ENCODE data around the gene MSX2.
"Not testable (repeated sequence)": the region's sequence is repeated elsewhere in the genome, so short reads cannot be mapped to it uniquely, and the experiment has no call there.

MSX2 gene

DNA sequence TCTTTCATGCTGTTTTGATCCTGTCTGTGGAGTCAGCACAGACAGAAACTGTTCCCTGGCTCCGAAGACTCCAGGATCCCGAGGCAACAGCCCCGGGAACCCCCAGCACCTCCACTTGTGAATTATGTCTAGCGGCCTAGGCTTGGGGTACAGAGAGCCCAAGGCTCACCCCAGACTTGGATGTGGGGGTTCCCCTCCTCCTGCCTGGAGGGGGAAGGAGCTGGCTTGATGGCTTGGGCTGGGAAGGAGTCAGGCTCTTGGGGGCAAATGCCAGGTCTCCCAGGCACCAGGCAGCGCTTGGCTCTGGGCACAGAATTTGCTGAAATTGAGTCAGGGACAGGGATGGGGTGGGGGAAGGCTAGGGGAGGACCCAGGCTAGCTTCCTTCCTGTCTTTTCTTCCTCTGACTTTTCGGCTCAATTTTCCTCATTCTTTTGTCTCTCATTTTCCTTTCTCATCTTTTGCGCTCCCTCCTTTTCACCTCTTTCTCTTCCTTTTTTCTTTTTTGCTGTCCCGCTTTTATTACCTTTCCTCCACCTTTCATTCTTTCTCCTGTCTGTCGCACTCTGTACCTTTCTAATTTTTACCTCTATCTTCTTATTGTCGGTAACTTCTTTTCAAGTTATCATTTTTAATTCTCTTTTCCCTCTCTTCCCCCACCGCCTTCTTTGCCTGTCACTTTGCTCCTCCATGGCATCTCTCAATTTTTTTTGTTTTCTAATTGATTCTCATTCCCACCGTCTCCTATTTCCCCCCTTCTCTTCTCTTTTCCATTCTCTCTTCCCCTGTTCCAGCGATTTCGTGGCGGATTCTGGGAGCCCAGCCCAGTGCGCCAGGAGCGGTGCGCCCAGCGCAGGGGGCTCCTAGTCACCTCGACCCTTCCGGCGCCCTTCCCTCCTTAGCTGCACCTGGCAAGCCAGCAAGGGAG lies 10.5 kb downstream of the MSX2 start:
- no peak for DNase-seq

DNA sequence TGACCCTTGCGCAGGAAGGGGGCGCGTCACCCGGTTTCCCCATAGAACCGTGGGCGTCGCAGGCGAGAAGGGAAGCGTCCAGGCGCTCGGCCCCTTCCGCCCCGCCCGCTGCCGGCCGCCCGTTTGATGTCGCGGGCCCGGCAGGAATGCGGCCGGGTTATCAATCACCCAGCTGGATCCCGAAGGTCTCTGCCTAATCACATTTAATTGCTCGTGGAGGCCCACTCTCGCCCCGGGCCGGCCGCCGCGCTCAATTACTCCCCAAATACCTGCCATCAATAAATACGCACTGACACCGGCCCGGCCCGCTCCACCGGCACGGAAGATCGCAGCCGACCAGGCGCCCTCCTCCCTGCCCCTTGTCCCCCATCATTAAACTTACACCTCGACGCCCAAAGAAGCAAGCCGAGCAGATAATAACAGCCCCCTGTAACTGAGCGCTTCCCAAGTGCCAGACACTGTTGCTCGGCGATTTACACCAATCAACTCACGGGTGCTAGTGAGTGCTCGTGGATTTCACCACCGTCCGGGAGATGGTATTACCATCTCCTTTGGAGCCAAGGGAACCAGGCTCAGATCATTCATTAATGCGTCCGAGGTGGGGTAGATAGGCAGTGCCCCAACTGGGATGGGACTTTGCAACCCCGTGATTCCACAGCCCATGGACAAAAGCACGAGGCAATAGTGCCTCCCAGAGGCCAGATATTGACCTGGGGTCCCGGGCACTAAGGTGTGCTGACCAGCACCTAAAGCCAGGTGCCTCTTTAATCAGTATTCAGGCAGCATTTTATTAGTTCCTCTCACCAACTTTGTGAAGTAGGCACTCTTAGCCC lies 11.3 kb downstream of the MSX2 start:
- DNase-seq = peak; percentile 2

DNA sequence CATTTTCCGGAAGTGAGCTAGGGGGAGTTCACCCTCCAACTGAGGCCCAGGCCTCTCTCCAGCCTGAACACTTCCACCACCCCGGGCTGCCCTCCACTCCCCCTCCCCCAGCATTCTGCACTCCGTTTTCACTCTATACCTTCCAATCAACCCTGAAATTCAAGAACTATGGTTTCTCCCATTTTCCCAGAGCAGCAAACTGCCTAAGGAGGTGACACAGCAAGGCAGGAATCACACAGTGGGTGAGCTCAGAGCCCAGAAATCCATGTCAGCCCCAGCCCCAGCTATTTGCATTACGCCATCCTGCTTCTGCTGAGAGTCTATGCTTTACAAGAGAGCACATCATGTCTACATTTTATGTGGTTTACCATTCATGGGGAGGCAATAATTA lies 11.9 kb downstream of the MSX2 start:
- no peak for DNase-seq

DNA sequence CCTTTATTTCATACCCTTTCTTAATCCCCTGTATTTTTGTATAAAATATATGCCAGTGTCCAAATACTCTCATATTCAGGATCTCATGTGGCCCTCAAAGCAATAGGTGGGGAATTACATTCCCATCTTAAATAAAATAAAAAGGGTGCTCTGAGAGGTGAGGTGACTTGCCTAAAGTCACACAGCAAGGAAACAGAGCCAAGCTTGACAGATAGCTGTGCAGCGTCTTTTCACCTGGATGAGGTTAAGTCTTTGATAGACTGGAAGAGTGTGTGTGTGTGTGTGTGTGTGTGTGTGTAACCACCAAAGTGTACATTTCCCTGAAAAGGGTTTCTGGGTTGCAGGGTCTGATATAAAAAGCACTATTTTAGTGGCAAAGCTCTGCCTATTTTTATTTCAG lies 12.4 kb downstream of the MSX2 start:
- DNase-seq = no peak

DNA sequence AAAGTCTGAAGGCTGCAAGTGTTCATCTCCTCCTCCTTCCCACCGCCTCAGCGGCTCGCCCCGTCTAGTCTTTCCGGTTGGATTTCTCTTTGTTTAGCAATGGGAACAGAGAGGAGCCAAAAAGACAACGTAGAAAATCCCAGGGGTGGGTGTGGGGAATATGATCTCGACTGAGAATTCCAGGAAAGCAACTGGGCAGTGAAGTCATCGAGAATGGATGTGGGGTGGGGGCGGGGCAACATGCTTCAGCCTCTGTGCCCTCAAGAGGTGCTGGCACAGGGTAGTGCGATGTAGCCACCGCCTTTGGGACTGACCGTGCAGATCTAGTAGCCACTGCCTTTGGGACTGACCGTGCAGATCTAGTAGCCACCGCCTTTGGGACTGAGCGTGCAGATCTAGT lies 12.9 kb downstream of the MSX2 start:
- no peak for DNase-seq

DNA sequence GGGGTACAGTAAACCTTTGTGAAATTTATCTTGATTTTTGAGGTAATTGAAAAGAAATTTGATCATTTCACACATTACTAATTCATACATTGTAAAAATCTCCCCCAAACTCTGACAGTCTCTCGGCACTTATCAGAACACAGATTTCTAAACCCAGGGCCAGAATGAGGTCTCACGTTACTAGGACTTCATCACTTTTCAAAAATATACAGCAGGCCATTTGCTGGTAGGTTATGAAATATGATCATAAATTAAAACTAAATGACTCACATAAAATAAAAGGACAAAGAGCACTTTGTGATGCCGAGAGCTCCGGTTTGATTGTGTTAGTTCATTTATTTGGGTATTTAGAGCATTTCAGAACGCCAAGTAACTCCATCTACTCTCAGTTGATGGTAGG lies 17.0 kb downstream of the MSX2 start:
- no peak for DNase-seq

DNA sequence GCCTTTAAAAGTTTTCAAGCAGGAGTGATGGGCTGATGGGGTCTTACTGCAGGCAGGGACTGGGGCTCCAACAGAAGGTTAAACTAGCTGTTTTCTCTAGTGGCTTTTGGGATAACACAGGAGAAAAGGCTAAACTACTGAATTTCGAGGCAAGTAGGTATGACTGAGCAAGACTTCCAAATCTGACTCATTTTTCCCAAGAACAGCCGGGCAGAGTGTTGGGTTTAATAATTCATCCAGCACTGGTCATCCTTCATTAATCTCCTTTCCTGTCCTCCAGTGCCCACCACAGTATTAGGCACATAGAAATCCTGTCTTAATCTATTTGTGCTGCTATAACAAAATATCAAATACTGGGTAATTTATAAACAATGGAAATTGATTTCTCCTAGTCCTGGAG lies 20.5 kb downstream of the MSX2 start:
- no peak for DNase-seq

DNA sequence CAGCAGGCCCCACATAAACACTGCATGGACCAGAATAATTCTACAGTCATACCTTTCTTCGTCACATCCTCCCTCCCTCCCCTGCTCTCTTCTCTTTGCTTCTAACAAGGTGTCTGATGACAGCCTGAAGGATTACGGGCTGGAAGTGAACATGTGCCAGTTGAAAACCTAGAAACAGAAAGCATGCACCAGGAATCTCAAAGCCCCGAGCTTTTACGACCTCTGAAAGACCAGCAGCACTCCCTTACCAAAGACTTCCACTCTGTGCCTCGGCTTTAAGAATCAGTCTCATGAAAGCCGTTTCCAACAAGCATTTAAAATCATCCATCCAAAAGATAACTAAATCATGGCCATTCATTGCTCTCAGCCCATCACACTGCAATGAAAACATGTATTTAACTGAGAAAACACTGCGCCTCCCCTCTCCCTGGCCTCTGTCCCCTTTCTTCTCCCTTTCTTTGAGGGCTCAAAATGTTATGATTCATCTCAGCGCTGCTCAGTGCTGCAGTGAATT lies 21.3 kb downstream of the MSX2 start:
- no peak for DNase-seq

DNA sequence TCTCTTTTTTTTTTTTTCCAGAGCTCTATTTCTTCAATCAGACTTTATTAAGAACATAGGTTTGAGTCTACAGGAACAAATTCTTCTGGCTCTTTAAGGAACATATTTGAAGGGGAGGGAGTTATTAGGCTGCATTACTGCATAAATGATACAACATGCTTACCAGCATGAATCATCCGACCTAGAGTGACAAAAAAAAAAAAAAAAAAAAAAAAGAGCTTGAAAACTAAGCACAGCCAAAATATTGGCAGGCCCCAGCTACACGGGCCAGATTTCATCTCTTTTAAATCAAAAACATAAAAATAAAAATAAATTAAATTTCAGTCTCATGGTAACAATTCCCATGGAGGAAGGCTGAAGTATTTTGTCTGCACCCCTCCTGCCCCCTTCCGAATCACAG lies 26.3 kb downstream of the MSX2 start:
- no peak for DNase-seq

DNA sequence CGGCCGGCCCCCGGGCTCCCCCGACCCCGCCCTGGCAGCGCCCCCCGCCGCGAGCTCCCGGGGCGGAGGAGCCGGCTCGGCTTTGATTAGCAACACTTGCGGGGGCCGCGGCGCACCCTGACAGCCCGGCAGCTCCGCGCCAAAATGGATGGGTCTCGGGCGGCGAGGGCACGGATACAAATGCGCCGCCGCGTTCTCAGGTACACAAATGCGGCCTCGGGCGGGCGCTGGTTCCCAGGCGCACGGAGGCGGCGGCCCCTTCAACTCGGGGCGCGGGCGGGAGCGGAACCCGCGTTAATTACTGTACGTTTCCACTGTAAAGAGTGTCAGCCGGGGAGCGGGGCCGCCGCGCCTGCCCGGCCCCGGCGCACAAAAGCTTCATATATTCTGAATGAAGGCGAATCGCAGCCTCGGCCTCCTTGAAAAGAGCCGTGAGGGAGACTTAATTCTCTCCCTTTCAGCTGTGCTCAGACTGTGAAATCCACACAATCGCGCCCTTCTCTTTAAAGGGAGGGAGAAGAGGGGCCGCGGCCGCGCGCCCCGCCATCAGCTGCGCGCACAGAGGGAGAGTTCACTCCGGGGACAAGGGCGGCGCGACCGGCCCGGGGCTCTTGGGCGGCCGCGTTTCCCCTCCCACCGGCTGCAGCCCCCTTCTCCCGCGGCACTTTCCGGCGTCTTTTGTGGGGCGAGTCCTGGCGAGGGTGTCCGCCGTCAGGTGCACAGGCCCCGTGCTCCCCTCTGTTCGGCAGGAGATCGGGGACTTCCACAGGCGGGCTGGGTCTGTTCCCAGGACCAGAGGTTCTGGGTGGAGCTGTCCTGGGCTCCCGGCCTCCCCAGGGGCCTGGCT lies 27.0 kb downstream of the MSX2 start:
- DNase-seq = no peak

DNA sequence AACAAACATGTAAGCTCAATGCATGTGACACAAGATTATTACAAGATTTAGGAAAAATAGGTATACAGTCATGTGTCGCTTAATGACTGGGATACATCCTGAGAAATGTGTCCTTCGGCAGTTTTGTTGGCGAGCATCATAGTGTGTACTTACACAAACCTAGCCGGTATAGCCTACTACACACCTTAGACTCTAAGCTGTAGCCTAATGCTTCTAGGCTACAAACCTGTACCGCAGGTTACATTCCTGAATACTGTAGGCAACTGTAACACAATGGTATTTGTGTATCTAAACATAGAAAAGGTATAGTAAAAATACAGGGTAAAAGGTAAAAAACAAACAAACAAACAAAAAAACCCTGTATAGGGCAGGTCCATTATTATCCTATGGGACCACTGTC lies 27.7 kb downstream of the MSX2 start:
- no peak for DNase-seq

DNA sequence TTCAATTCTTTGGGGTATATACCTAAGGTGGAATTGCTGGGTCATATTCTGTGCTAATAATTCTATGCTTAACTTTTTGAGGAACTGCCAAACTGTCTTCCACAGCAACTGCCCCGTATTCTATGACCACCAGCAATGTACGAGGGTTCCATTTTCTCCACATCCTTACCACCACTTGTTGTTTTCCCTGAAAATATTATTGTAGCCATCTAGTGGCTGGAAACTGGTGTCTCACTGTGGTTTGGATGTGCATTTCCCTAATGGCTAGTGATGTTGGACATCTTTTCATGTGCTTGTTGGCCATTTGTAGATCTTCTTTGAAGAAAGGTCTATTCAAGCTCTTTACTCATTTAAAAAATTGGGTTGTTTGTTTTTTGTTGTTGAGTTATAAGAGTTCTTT lies 30.7 kb downstream of the MSX2 start:
- DNase-seq = no peak

DNA sequence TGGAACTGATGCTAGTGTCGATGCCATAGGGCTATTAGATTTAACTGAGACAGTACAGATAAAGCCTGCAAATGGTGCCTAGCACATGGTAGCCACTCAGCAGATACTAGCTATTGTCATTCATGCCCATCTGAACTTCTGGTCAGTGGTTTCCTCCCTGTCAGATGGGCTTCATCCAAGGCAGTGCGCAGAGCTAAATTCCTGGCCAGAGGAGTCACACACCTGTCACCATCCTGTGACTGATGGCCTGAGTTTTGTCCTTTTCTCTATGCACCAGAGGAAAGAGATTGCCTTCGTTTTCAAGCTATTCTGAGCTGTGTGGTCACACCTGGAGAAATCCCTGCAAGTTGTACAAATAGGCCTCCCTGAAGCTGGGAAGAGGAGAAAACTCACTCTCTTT lies 34.7 kb downstream of the MSX2 start:
- DNase-seq = no peak

DNA sequence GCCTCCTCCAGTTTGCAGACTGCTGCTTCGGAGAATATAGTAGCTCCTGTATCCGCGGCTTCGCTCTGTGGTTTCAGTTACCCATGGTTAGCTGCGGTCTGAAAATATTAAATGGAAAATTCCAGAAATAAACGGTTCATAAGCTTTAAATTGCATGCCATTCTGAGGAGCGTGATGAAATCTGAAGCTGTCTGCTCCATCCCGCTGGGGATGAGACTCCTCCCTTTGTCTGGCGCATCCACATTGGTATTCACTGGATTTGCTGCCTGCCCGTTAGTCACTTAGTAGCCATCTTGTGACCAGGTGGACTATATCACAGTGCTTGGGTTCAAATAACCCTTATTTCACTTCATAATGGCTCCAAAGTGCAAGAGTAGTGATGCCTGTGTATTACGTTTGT lies 36.3 kb downstream of the MSX2 start:
- no peak for DNase-seq

DNA sequence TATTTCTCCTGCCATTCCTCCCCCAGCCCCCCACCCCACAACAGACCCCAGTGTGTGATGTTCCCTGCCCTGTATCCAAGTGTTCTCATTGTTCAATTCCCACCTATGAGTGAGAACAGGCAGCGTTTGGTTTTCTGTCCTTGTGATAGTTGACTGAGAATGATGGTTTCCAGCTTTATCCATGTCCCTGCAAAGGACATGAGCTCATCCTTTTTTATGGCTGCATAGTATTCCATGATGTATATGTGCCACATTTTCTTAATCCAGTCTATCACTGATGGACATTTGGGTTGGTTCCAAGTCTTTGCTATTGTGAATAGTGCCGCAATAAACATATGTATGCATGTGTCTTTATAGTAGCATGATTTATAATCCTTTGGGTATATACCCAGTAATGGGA lies 37.0 kb downstream of the MSX2 start:
- DNase-seq = not testable (repeated sequence)

DNA sequence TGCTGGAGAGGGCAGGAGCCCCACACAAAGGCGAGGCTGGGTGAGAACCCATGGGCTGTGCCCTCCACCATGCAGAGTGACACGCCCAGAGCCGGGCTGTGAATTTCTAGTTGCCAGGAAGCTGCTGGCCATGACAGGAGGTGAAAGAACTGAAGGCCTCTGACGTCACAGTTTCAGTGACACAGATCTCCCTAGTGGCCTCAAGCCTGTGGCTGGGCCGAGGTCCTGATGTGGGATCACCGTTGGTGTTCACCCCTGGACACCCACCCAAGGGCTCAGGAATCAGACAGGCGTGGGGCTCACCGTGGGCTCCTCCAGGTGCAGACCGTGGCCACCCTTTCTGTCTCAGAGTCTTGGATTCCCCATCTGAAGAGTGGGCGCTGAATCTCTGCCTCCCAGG lies 39.9 kb downstream of the MSX2 start:
- no peak for DNase-seq

DNA sequence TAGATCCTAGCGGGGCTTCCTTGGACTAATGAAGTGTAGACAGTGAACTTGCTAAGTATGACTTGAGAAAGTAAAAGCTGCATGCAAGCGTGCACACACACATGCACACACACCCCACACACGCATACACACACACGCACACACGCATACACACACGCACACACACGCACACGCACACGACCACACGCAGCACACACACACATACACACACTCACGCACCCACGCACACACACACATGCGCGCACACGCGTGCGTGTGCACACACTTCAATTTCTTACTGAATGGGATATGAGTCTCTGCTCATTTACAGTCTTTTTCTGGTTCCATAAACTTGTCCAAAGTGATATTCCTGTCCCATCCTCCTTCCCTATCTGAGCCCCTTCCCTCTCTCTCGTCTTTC lies 41.2 kb downstream of the MSX2 start:
- DNase-seq = no peak

DNA sequence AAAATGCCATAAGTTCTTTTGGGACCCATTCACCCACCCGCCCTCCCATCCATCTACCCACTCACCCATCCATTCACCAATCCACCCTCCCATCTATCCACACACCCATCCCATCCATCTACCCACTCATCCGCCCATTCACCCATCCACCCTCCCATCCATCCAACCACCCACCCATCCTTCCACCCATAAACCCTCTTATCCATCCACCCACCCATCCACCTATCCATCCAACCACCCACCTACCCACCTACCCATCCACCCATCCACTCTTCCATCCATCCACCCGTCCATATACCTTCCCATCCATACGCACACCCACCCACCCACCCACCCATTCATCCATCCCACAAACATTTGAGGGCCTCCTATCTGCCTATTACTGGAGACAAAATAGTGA lies 43.3 kb downstream of the MSX2 start:
- DNase-seq = no peak

DNA sequence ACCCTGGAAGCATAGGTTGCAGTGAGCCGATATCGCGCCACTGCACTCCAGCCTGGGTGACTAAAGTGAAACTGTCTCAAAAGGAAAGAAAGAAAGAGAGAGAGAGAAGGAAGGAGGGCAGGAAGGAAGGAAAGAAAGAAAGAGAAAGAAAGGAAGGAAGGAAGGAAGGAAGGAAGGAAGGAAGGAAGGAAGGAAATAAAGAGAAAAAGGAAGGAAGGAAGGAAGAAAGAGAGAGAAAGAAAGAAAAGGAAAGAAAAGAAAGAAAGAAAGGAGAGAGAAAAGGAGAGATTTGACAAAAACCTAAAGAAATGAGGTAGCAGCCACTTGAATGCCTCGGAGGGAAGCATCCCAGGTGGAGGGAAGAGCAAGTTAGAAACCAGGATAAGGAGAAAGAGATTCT lies 44.6 kb downstream of the MSX2 start:
- DNase-seq = no peak

DNA sequence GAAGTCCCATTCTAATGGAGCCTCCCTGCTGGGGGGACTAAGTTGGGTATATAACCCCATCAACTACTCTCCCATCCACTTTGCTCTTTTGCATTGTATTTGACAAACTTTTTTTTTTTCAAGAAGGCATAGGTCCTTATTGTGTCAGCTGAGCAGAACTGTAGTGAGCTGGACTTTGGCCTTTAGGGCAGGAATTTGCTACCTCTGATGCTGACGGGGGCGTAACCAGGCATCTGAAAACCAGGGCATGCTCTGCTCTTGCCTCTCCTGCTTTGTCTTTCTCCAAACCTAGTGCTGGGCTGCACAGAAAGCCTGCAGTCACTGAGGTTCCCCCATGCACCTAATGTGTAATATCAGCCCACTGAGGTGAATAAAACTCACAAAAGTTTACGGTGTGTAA lies 49.0 kb downstream of the MSX2 start:
- no peak for DNase-seq

DNA sequence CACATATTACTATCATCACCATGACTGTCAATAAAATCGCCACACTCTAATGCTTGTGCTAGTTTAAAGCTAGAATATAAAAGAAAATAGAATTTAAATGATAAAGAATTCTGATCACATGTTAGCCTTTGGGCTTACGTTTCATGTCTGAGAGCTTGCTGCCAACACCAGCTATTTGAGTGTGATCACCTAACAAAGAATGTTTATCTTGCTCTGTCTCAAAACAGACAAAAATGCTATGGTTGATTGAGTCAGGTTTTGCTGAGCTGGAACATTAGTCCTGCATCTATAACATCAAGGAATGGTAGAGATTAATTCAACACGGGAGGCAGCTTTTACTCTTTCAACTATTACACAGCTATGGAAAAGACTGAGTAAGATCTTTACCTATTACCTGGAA lies 50.7 kb downstream of the MSX2 start:
- no peak for DNase-seq

DNA sequence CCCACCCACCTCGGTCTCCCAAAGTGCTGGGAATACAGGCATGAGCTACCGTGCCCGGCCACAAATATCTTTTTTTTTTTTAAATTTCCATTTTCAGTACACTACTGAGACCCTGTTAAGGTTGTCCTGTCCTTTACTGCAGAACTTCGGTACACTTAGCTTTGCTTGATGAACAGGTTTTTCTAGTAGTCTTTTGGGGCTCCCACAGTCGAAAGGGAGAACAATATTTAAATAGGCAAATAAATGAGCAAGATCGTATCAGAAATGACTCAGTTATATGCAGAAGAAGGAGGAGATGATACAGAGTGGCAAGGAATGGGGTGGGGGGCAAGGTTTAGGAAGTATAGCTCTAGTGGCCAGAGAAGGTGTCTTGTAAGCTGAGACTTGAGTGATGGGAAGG lies 52.7 kb downstream of the MSX2 start:
- no peak for DNase-seq

DNA sequence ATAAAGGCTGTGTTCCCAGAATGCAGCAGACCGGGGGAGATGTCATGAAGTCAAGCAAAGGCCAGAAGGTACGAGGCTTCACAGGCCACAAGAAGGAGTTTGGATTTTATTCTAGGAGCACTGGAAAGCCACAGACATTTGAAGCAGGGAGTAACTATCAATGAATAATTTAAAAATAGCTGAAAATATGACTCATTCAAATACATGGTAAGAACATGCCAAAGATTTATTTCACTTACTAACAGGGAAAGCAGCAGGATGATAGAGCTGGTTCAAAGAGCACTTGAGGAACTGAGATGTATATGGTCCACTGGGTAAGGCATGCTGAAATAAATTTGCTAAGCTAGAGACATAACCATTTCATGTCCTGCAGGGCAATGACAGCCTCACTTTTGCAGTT lies 53.2 kb downstream of the MSX2 start:
- DNase-seq = no peak
